Psoas muscle (tissue), 8 donors: ENCODE results near the gene OARD1. TPM values are rescaled to one million over a fixed set of nuclear protein-coding genes. Genes with fewer than 3 reads are reported as not detected.

ENCODE experiments used
- ATAC-seq, 4 donors: fragments of 200-7000 bp; cut with Tn5 transposase; one replicate each; pipeline ENCODE4 v1.9.1; 2020; ENCODE audit warnings: moderate library complexity in 3 of 4, mild to moderate bottlenecking in 2 of 4
- DNase-seq, 2 donors: peaks; one replicate each; pipeline ENCODE4 v3.0.0-alpha.2; 2020
- H3K27ac ChIP-seq: fragments of 200-600 bp; one replicate; pipeline ENCODE4 v1.8.0; 2022
- H3K27me3 ChIP-seq, 3 donors: fragments of 200-600 bp in 1 of 3; one replicate each; pipeline versions ENCODE4 v1.6.1 to v1.8.0; 2013 to 2022; ENCODE audit warnings: low read length in 2 of 3, mild to moderate bottlenecking in 2 of 3, moderate library complexity in 1 of 3; ENCODE audit not compliant: insufficient read depth in 3 of 3
- H3K36me3 ChIP-seq, 2 donors: fragments of 200-600 bp in 1 of 2; one replicate each; pipeline versions ENCODE4 v1.6.1 to v1.8.0; 2013 to 2022; ENCODE audit warnings: low read depth in 1 of 2, mild to moderate bottlenecking in 1 of 2, moderate library complexity in 1 of 2; ENCODE audit not compliant: insufficient read depth in 1 of 2
- H3K4me1 ChIP-seq: fragments of 200-600 bp; one replicate; pipeline ENCODE4 v1.8.0; 2022
- H3K4me3 ChIP-seq: fragments of 200-600 bp; one replicate; pipeline ENCODE4 v1.8.0; 2022; ENCODE audit warnings: mild to moderate bottlenecking
- H3K9me3 ChIP-seq: fragments of 200-600 bp; one replicate; pipeline ENCODE4 v1.8.0; 2022
- CTCF ChIP-seq: fragments of 200-600 bp; IDR thresholded peaks from one replicate; pipeline ENCODE4 v1.8.0; 2022; ENCODE audit warnings: antibody characterized with exemption
- WGBS, 3 donors: extraction: QIAGEN DNeasy Blood & Tissue Kit; methylation state at CpG; one replicate each; pipeline versions ENCODE4 v1.1.6 to v1.1.7; 2013; 5-methylcytosine and 5-hydroxymethylcytosine counted together
- intact Hi-C, 2 donors: fragments of 100-400 bp; cut with DNase I; formaldehyde crosslinking; loops; one replicate each; pipeline versions ENCODE4 v1.11.0 to v1.14.2; 2022
- polyA plus RNA-seq, 3 donors: library from polyadenylated mRNA; stranded (reverse); fragments of 200-250 nt; gene quantifications; one replicate each; pipeline ENCODE4 v1.2.3, GENCODE V29; 2013
- total RNA-seq, 4 donors: library from RNA; stranded (reverse); fragmentation: NEBNext Ultra II Directional in 2 of 4; extraction: Animal tissue kit (Norgen Biotek cat#: 25700) in 2 of 4; gene quantifications; one replicate each; pipeline versions ENCODE4 v1.2.1 to v1.2.4, GENCODE V29; 2021 to 2023
- donor health status: healthy with polysubstance abuse.
- donor health status: DM: no; HTN: no; CAD: no; lungs with moderate emphysema.
- donor health status: Bipolar disorder and iron deficiency.
- donor health status: healthy.
- donor health status: DM: yes; HTN: yes; CAD: no.
- donor health status: DM: no; HTN: no; CAD: no.
- donor health status: DM: no; HTN: no; CAD: no.
- donor health status: DM: yes; HTN: yes; CAD: no.

The OARD1 gene
- total and polyA plus RNA-seq, 7 donors: 13.5 to 74.6 (median 23.4) TPM

GRCh38 chr6:41014780-41015179, 57.4 kb downstream of the OARD1 start:
- ATAC-seq: no peak

More at GRCh38 chr6:41014780-41015179, 57.4 kb downstream of the OARD1 start:
- intact Hi-C loops: no loop called here
- DNase-seq: no peak
- H3K36me3 ChIP-seq: no peaks in the 10 kb centered on the region
- no peak overlapping the region for H3K27ac ChIP-seq
- 91 to 95% (median 92%) methylated on average over 4 of the region's 4 CpGs for WGBS, 3 donors
- no peak for TF ChIP-seq CTCF
- H3K9me3 ChIP-seq: no peaks in the 10 kb centered on the region
- H3K4me3 ChIP-seq: no peak overlapping the region
- no peaks in the 10 kb centered on the region for H3K4me1 ChIP-seq
- no peaks in the 10 kb centered on the region for H3K27me3 ChIP-seq

Other genes starting within 250 kb of the OARD1 start
- under 1 TPM; 0.14 to 0.43 (median 0.28) TPM for gene UNC5CL, start 33.1 kb downstream of the OARD1 start, total RNA-seq
- gene UNC5CL, start 33.1 kb downstream of the OARD1 start, polyA plus RNA-seq: under 1 TPM; 0.18 to 0.90 (median 0.33) TPM
- gene TSPO2, start 29.9 kb downstream of the OARD1 start, total RNA-seq: under 1 TPM in 1 of 4 donors, not detected in 3; 0.27 TPM
- not detected for gene TSPO2, start 29.9 kb downstream of the OARD1 start, polyA plus RNA-seq
- gene APOBEC2, start 19.2 kb downstream of the OARD1 start, total RNA-seq: 100 to 1,000 TPM; 135 to 511 (median 272) TPM
- gene APOBEC2, start 19.2 kb downstream of the OARD1 start, polyA plus RNA-seq: 100 to 1,000 TPM in 1 of 3 donors, 10 to 100 TPM in 2; 16.4 to 141 (median 80.7) TPM
- gene NFYA, start 618 bp upstream of the OARD1 start, total RNA-seq: 10 to 100 TPM; 11.8 to 14.1 (median 13.0) TPM
- 10 to 100 TPM in 2 of 3 donors, 1 to 10 TPM in 1; 2.7 to 14.2 (median 10.4) TPM for gene NFYA, start 618 bp upstream of the OARD1 start, polyA plus RNA-seq
- gene TREML1, start 82.0 kb upstream of the OARD1 start, total RNA-seq: under 1 TPM in 1 of 4 donors, not detected in 3; 0.39 TPM
- under 1 TPM in 1 of 3 donors, not detected in 2; 0.04 TPM for gene TREML1, start 82.0 kb upstream of the OARD1 start, polyA plus RNA-seq
- under 1 TPM in 3 of 4 donors, not detected in 1; 0.42 to 0.73 (median 0.49) TPM for gene TREM2, start 90.8 kb upstream of the OARD1 start, total RNA-seq
- gene TREM2, start 90.8 kb upstream of the OARD1 start, polyA plus RNA-seq: under 1 TPM; 0.12 to 0.38 (median 0.17) TPM
- gene TREML2, start 128.8 kb upstream of the OARD1 start, total RNA-seq: under 1 TPM; 0.06 to 0.20 (median 0.10) TPM
- under 1 TPM in 1 of 3 donors, not detected in 2; 0.01 TPM for gene TREML2, start 128.8 kb upstream of the OARD1 start, polyA plus RNA-seq
- not detected for gene TREML4, start 156.0 kb upstream of the OARD1 start, total RNA-seq
- under 1 TPM in 1 of 3 donors, not detected in 2; 0.01 TPM for gene TREML4, start 156.0 kb upstream of the OARD1 start, polyA plus RNA-seq
- gene TREM1, start 214.3 kb upstream of the OARD1 start, total RNA-seq: 1 to 10 TPM in 1 of 4 donors, under 1 TPM in 3; 0.54 to 3.0 (median 0.65) TPM
- 1 to 10 TPM in 1 of 3 donors, under 1 TPM in 2; 0.21 to 4.0 (median 0.26) TPM for gene TREM1, start 214.3 kb upstream of the OARD1 start, polyA plus RNA-seq